Common myeloid progenitor, CD34-positive (primary cell): ENCODE measurements around the gene ZNF516.
A peak's percentile ranks its signal among the peaks of the same experiment; 100 is the strongest.

ENCODE experiments used
- CTCF ChIA-PET: fragments of 350-600 bp; sonication (Branson Sonifier 250); formaldehyde crosslinking; loops from one replicate; lab custom pipeline; 2021; ENCODE audit warnings: antibody characterized with exemption; lab: Charles Lee
- POLR2A ChIA-PET: fragments of 350-600 bp; sonication (Branson Sonifier 250); formaldehyde crosslinking; loops from one replicate; lab custom pipeline; 2021; ENCODE audit warnings: antibody characterized with exemption; lab: Charles Lee
- DNase-seq, 3 donors: peaks; one replicate each; pipeline versions ENCODE4 v3.0.0 to v3.0.0-alpha.2; 2013
- H3K27ac ChIP-seq, 2 experiments: 1 replicate in 1 of 2; 2 replicates in 1 of 2; pipeline ENCODE4 v1.7.0; 2013; ENCODE audit warnings: inconsistent platforms in 2 of 2, low read length in 2 of 2, mild to moderate bottlenecking in 2 of 2, low read depth in 1 of 2, moderate library complexity in 1 of 2; ENCODE audit not compliant: severe bottlenecking in 2 of 2, insufficient read depth in 1 of 2, poor library complexity in 1 of 2
- H3K27me3 ChIP-seq, 5 experiments: replicated peaks in 2 of 5; 1 replicate in 3 of 5; 2 replicates in 2 of 5; pipeline versions ENCODE4 v1.6.1 to v1.7.0; 2013; ENCODE audit warnings: low read length in 4 of 5, mild to moderate bottlenecking in 2 of 5, moderate library complexity in 2 of 5, inconsistent platforms in 1 of 5; ENCODE audit not compliant: insufficient read depth in 5 of 5, control insufficient read depth in 4 of 5
- H3K36me3 ChIP-seq, 4 experiments: 1 replicate in 2 of 4; 2 replicates in 2 of 4; pipeline versions ENCODE4 v1.6.1 to v1.7.0; 2013; ENCODE audit warnings: low read length in 3 of 4, control low read depth in 1 of 4, mild to moderate bottlenecking in 1 of 4; ENCODE audit not compliant: control insufficient read depth in 4 of 4, insufficient read depth in 4 of 4
- H3K4me1 ChIP-seq, 4 experiments: 1 replicate in 3 of 4; 2 replicates in 1 of 4; pipeline versions ENCODE4 v1.6.1 to v1.7.1; 2013; ENCODE audit warnings: low read length in 3 of 4, mild to moderate bottlenecking in 3 of 4, control low read depth in 1 of 4, inconsistent platforms in 1 of 4, moderate library complexity in 1 of 4; ENCODE audit not compliant: control insufficient read depth in 4 of 4, insufficient read depth in 4 of 4; ENCODE audit errors: control extremely low read depth in 1 of 4
- H3K4me3 ChIP-seq, 7 experiments: 1 replicate in 4 of 7; 2 replicates in 3 of 7; pipeline versions ENCODE4 v1.5.1 to v1.7.0; 2013; ENCODE audit warnings: mild to moderate bottlenecking in 7 of 7, low read length in 6 of 7, moderate library complexity in 6 of 7, inconsistent platforms in 2 of 7, low read depth in 2 of 7, control low read depth in 1 of 7; ENCODE audit not compliant: insufficient read depth in 4 of 7, control insufficient read depth in 1 of 7; ENCODE audit errors: extremely low read depth in 1 of 7
- H3K9me3 ChIP-seq, 5 experiments: 1 replicate in 4 of 5; 2 replicates in 1 of 5; pipeline versions ENCODE4 v1.6.1 to v1.7.1; 2013; ENCODE audit warnings: low read length in 4 of 5, mild to moderate bottlenecking in 2 of 5, inconsistent platforms in 1 of 5, low read depth in 1 of 5, moderate library complexity in 1 of 5; ENCODE audit not compliant: control insufficient read depth in 4 of 5, insufficient read depth in 2 of 5; ENCODE audit errors: control extremely low read depth in 1 of 5
- whole genome bisulfite sequencing: methylation state at CpG from one replicate; pipeline ENCODE4 v1.1.5; 2013; ENCODE audit not compliant: insufficient coverage; 5-methylcytosine and 5-hydroxymethylcytosine counted together

ZNF516 gene

DNA sequence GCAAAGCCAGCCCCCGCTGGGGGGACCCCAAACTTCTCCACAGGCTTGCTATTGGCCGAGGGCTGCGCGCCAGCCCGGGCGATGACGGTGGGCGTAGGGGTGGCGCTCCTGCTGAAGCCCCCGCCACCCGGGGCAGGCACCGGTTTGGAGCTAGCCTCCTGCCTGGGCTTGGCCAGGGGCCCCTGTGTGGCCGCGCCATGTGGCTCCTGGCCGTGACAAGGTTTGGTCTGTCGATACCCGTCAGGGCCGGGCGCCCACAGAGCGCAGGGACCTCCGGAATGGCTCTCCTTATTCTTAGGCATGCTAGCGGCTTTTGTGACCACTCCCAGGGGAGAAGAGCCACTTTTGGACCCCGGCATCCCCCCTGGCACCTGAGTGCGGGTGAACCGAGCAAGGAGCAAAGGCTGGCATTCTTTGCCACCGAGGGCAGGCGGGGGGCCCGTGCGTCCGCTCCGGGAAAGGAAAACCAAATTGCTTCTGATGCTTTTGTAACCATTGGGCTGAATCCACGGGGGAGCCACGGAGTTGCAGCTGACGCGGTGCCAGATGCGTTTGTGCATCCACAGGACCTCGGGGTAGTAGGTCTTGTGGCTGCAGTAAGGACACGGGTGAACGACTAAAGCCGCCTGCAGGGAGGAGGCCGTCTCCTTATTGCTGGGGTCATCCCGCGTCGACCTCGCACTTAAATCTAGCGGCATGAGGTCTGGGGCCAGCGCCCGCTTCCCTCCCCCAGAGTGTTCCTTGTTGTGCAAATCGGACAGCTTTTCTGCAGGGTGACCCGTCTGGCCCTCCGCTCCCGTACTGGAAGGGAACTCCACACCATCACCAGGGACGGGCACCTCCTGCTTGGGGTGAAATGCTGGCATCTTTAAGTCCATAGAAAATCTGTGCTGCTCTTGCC, 115.6 kb downstream of the ZNF516 start:
- no peak overlapping the region for H3K27ac ChIP-seq
- no peak for DNase-seq
- POLR2A ChIA-PET = no interaction called here
- H3K27me3 ChIP-seq = no peaks in the 10 kb centered on the region
- CTCF ChIA-PET = no interaction called here
- H3K9me3 ChIP-seq = no peaks in the 10 kb centered on the region
- peaks cover 2 to 30% (median 19%) of the 10 kb centered on the region in 4 experiments for H3K36me3 ChIP-seq
- H3K4me1 ChIP-seq = peaks cover 0 to 22% (median 14%) of the 10 kb centered on the region in 4 experiments
- WGBS = 95% methylated on average over 51 of the region's 53 CpGs
- H3K4me3 ChIP-seq = no peak overlapping the region

DNA sequence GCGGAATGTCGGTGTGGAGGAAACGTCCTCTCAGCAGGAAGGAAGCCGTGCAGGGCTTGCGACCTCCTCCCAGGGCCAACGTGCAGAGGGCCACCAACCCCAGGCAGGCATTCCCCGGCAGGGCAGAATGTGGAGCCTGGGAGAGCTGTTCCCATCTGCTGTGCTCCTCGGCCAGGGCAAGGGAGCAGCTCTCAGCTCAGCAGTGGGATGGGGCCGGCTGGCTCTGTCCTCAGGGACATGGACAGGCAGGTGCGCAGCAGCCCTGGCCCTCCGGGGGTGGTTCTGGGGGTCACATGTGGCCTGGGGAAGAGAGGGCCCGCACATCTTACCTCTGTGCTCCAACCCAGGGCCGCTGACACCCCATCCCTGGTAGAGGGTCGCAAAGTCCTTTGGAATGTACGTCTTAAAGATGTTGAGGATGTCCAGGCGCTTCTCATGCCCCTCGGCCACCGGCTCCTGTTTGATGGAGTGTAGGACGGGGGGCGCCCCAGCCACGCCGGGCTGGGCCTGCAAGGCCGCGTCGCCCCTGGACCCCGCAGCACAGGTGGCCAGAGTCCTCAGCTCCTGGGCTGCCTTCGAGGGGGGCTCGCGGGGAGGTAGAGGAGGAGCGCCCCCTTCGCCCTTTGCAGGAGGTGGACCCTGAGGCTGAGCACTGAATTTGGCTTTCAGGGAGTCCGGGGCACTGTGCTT, 116.4 kb downstream of the ZNF516 start:
- H3K36me3 ChIP-seq = peaks cover 2 to 30% (median 19%) of the 10 kb centered on the region in 4 experiments

DNA sequence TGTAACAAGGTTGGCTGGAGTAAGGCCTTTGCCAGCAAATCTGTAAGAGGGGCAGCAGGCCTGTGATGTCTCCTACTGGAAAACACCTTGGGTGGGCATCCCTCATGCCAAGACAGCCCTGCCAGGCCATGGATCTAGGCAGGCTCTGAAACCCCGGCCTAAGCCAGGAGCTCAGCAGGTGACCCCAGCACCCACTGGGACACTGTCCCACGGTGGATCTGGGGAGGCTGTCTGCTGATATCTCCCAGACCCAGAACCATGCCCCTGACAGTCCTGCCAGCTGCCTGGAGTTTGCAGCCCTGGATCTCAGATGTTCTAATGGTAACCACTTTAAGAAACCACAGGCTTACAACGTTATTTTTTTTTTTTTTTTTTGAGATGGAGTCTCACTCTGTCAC, 117.7 kb downstream of the ZNF516 start:
- ChIA-PET POLR2A (no interaction called here), CTCF (no interaction called here)
- peaks cover 2 to 30% (median 19%) of the 10 kb centered on the region in 4 experiments for H3K36me3 ChIP-seq
- H3K27me3 ChIP-seq = no peaks in the 10 kb centered on the region
- no peak overlapping the region for H3K4me3 ChIP-seq
- no peak overlapping the region for H3K27ac ChIP-seq
- WGBS = 100% methylated on average over 2 of the region's 3 CpGs
- no peaks in the 10 kb centered on the region for H3K9me3 ChIP-seq
- peaks cover 0 to 34% (median 15%) of the 10 kb centered on the region in 4 experiments for H3K4me1 ChIP-seq
- DNase-seq = no peak

More for the DNA sequence above, 116.4 kb downstream of the ZNF516 start:
- ChIA-PET CTCF (interaction anchor here (0.9 kb wide), 1 partner anchor 12 kb away, joined by 3 read pairs; no protein-coding TSS in a partner anchor), POLR2A (no interaction called here)
- WGBS = 97% methylated on average over 28 of the region's 32 CpGs
- Histone ChIP-seq H3K4me1 (peaks cover 0 to 30% (median 15%) of the 10 kb centered on the region in 4 experiments), H3K4me3 (no peak overlapping the region), H3K9me3 (no peaks in the 10 kb centered on the region), H3K27me3 (no peaks in the 10 kb centered on the region), H3K27ac (no peak overlapping the region)
- no peak for DNase-seq

DNA sequence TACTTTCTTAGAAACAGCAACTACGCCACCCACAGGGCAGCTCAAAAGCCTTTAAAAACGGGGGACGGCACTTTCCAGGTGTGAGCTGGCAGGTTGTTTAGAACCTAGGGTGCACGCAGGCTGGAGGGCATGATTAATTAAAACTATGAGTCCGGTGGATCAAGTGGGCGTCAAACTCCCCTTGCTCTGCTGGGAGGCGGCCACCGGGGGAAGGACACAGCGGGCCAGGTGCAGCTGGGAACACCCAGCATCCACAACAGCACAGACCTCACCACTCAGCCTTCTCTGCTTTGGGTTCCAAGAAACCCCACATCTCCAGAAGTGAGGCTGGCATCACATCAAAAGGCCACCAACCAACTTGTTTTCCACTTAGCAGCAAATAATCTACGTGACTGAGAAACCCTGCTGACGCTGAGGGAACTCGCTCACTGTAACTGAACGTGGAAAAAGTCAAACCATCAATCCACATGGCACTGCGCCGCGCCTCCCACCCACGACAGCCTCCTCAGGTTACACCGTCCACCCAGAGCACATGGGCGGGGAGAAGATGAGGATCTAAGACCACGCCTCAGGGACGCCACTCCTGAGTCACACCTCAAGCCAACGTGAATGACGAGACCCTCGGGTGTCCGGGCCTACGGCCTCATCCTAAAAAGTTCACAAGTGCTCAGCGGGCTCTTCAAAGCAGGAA, 118.2 kb downstream of the ZNF516 start:
- Histone ChIP-seq H3K9me3 (no peaks in the 10 kb centered on the region), H3K36me3 (peaks cover 2 to 32% (median 20%) of the 10 kb centered on the region in 4 experiments), H3K4me3 (no peak overlapping the region), H3K27ac (no peak overlapping the region), H3K27me3 (no peaks in the 10 kb centered on the region), H3K4me1 (peaks cover 0 to 34% (median 15%) of the 10 kb centered on the region in 4 experiments)
- DNase-seq = no peak
- CTCF ChIA-PET = interaction anchor here (1.0 kb wide), 1 partner anchor 22 kb away, joined by 3 read pairs; no protein-coding TSS in a partner anchor
- POLR2A ChIA-PET = no interaction called here
- WGBS = 93% methylated on average over 27 of the region's 27 CpGs

GRCh38 chr18:76376225-76376624, 118.8 kb downstream of the ZNF516 start:
- H3K27ac ChIP-seq = no peak overlapping the region
- WGBS = 100% methylated on average over 1 of the region's 2 CpGs
- H3K4me1 ChIP-seq = peaks cover 0 to 34% (median 15%) of the 10 kb centered on the region in 4 experiments
- H3K36me3 ChIP-seq = peaks cover 4 to 38% (median 24%) of the 10 kb centered on the region in 4 experiments
- H3K27me3 ChIP-seq = no peaks in the 10 kb centered on the region
- CTCF ChIA-PET = interaction anchor here (1.0 kb wide), 1 partner anchor 22 kb away, joined by 3 read pairs; no protein-coding TSS in a partner anchor
- H3K9me3 ChIP-seq = no peaks in the 10 kb centered on the region
- no peak overlapping the region for H3K4me3 ChIP-seq
- POLR2A ChIA-PET = no interaction called here
- DNase-seq = peak in 2 of 3 donors; percentile 18 to 22

- no peak overlapping the region for H3K27ac ChIP-seq
- H3K4me3 ChIP-seq = peak overlapping the region in 1 of 7 experiments; percentile 21
- ChIA-PET CTCF (no interaction called here), POLR2A (no interaction called here)
- H3K27me3 ChIP-seq = no peaks in the 10 kb centered on the region
- peaks cover 12 to 46% (median 31%) of the 10 kb centered on the region in 4 experiments for H3K36me3 ChIP-seq
- peak in 2 of 3 donors; percentile 36 to 37 for DNase-seq
- peaks cover 0 to 34% (median 15%) of the 10 kb centered on the region in 4 experiments for H3K4me1 ChIP-seq
- H3K9me3 ChIP-seq = no peaks in the 10 kb centered on the region
- WGBS = 58% methylated on average over 7 of the region's 12 CpGs
These were observed 120.4 kb downstream of the ZNF516 start for GRCh38 chr18:76374330-76375281.
